HG03565 (cell line): ENCODE results near the gene PPBP.
"Not testable (repeated sequence)": the region's sequence is repeated elsewhere in the genome, so short reads cannot be mapped to it uniquely, and the experiment has no call there.

ENCODE experiments used
- ATAC-seq: cut with Tn5 transposase; IDR thresholded peaks from one replicate; pipeline ENCODE4 v1.9.1; 2021; ENCODE audit warnings: mild to moderate bottlenecking, moderate library complexity; ENCODE audit not compliant: unreplicated experiment

Gene PPBP

DNA sequence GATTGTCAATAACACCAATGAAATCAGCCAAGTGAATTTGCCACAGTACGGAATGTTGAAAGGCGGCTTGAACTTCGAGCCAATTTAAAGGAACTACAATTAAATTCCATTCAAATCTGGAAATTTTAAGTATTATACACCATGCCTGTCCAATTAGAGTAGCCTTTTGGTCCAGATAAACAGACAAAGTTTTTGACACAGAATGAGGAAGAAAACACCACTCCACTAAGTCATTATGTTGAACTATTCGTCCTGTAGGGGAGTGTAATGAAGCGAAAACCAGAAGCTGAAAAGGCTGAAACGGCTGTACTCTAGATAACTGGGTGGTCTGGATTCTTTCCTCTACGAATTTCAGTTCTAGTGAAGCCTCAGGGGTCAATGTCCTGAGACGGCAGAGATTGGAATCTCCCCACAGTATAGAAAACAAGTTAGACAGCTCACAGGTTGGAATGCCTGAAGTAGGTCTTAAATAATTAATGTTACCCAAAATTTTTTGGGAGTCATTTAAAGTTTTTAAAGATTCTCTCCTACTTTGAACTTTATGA, 37.5 kb downstream of the PPBP start:
- not testable (repeated sequence) for ATAC-seq

DNA sequence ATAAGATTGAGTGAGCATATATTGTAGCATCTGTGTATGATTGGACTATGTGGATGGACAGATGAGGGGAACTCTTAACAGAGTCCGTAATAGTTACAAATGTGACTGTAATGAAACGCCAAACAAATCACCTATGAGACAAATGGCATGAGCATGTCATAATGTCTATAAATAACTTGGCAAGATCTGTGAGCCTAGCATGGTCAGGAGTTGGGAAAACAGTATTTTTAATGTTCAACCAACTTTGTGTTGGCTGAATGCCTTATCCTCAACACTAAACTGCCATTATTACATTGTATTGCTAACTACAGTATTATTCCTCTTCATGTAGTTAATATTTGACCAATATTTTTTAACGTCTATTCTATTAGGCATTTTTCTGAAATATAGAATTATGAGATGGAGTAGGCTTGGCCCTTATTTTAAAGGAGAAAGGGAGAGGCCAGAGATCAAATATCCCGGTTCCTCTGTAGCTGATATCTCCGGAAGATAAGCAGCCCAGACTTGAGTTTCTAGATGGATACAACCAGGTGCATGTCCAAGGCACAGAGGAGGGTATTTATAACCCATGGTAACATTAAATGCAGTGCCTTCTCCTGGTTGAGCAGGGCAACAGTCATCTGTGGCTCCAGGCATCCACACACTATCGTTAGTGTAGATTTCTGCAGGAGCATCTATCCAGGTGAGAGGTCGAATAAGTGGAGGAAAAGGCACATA, 38.8 kb downstream of the PPBP start:
- no peak for ATAC-seq

DNA sequence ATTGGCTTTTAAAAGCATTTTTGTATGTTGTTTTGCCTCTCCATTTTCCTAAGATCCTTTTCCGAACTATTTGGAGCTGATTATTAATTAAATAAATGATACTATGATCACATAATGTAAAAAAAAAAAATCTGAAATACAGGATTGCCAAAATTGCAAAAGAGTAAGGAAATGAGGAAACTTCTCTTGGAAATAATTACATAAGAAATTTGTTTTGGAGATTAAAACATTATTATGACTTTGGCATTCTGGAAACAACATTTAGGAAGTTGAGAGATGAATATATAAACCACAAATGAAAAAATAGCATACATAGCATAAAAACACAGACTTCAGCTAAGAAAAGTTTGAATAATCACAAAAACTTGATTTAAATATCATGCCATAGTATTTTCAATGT, 39.7 kb downstream of the PPBP start:
- ATAC-seq = no peak

DNA sequence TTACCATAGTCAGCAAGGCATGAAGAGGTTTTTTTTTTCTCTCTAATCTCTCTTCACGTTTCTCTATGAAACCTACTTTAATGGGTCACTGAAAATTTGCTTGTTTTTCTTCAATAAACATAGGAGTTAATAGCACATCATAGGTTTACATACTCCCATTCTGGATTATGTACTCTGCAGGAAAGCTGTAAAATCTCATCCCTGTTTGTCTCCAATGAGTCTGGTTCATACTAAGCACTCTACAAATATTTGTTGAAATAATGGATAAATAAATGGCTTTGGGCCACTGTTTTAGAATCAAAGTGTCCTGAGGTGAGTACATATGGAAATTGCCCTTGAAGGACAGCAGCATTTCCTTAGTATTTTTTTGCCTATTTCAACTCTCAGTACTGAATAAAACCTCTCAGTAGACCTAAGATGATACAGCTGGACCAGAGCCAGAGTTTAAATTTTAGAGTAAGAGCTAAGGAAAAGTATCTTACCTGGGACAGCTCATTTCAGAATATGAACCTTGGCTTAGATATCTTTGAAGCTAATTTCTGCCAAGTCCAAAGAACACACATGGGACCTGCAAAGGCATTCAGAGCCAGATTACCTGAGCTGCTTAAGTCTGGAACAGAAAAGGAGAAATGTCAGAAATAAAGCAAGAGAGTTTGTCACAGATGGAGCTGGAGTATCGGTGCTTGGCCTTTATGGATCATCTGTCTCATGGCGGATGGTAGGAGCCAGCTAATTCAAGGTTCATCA, 40.6 kb downstream of the PPBP start:
- ATAC-seq = no peak

DNA sequence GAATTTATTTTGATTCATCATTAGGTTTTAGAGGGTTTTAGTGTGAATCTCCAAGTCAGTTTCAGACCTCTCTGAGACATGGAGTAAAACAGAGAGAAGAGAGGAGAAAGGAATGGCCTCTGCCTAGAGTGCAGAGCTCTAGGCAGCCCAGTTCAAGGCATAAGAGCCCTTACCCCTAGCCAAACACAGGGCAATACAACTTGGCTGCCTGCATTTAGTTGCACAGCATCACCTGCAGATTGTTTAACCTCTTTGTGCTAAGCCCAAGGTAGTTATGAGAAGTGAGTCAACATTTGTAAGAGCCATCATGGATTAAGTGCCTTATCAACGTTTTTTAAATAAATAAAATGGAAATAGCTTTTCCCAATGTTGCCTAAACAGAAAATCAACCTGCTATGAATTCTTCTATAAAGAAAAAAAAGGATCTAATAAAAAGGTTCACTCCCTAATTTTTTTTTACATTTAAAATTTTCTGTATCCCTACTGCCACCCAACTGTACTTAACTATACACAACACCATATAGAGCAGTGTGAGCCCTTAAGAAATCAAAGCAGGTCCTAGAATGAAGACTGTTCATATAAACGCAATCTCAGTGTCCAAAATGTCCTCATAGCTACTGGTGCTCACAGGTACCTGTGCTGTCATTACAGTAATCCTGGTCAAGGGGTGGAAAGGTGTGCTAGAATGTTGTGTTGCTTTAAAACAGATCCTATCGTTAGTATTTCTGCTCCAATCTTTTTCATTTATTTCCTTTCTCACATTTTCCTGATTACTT, 42.1 kb downstream of the PPBP start:
- no peak for ATAC-seq

DNA sequence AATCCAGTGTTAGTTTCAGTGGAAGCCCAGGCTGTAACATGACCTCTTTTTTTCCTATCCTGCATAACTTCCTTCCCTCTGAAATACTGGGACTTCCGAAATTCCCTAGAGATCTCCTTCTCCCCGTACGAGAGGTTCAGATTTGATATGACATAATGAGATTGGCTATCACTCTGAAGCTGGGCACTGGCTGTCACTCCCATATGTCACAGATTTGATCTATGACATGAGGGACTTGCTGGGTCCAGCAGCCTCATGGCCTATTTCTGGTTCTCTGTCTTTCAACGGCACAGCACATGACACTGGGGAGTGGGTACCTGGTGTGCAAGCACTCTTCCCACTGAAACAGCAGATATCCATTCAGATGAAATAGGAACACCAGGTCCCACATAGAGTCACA, 42.9 kb downstream of the PPBP start:
- ATAC-seq = no peak

DNA sequence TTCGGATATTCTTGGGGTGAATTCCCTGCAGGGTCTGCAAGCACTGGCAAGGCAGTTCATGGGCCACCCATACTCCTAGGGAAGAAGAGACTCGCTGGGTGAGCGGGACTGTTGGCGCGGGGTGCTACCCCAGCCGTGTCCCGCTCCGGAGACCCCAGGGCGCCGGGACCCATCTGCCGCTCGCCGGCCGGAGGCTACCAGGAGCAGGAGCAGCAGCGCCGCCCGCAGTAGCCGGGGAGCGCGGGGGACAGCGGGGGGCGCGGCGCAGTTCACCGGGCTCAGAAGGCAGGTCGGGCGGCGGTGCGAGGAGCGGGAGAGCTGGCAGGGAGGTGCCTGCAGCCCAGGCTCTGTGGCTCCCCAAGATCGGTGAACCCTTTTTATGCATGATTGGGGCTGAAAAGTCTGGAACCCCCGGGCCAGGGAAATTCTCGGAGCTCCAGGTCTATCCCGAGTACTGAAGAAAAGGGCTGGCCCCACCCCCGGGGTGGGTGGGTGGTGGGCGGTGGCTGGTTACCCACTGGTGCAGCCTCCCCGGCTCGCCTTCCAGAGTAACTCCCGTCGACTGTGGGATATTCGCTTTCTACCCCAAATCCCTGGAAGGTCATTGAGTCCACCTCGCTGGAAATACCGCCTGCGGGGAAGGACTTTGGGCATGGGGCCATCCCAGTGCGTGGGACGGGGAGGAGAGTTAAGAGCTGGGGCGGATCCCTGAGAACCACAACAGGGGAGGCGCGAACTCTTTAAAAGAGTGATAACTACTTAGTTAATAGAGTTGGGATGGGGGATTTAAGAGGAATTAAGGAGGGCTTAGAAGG, 43.7 kb downstream of the PPBP start:
- no peak for ATAC-seq

DNA sequence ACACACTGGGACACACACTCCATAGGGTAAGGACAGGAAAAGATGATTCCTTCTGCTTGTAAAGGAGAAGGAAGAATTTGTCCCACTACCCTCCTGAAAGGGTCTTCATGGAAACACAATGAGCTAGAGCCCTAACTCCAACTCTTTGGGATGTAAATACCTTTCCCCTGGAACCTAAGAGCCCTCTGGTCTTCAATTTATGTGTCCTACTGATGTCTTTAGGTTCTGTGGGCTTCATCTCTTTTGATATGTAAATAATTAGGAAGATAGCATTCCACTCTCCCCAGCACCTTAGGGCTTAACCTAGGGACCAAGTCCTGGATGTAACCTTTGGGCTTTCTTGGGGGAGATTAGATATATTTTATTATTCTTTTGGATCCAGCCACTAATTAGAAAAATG, 44.4 kb downstream of the PPBP start:
- no peak for ATAC-seq

DNA sequence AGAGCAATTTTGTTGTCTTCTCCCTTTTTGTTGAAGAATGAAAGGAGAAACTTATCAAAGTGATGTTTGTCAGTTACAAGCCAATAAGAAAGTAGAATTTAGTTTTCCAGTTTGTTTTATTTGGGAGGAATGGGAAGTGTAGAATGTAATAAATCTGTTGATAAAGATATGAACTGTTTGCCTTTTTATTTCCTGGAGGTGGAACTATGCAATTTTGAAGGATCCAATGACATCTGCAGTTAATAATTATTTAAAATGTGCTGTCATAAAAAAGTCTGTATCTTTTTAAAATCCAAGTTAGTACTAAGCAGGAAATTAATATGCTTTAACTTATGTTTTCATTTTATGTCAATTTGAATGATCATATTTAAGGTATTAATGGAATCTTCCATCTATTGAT, 51.0 kb downstream of the PPBP start:
- ATAC-seq = no peak
